T-helper 2 cell treated with Interferon-gamma antibody and Interleukin-4, amounts not matched to agents 5 μg/mL and 100 μg/mL, for 36 hours (primary cell): Measurements from ENCODE around the gene MAP2.

ENCODE experiments used
- DNase-seq: peaks from one replicate; pipeline ENCODE4 v3.0.0; 2021; ENCODE audit warnings: low spot score
- H3K27ac Mint-ChIP-seq: one replicate; pipeline ENCODE4 v1.8.0; 2021; ENCODE audit warnings: mild to moderate bottlenecking, mixed read lengths
- H3K27me3 Mint-ChIP-seq: one replicate; pipeline ENCODE4 v1.8.0; 2021; ENCODE audit warnings: low read depth, mixed read lengths
- H3K36me3 Mint-ChIP-seq: one replicate; pipeline ENCODE4 v1.8.0; 2021; ENCODE audit warnings: low read depth, mixed read lengths
- H3K4me1 Mint-ChIP-seq: one replicate; pipeline ENCODE4 v1.8.0; 2021; ENCODE audit warnings: low read depth, mixed read lengths
- H3K4me3 Mint-ChIP-seq: one replicate; pipeline ENCODE4 v1.8.0; 2022; ENCODE audit warnings: mild to moderate bottlenecking, moderate library complexity, mixed read lengths
- H3K9me3 Mint-ChIP-seq: one replicate; pipeline ENCODE4 v1.8.0; 2021; ENCODE audit warnings: mixed read lengths

MAP2 gene

GRCh38 chr2:209401788-209402187 is 22.1 kb upstream of the MAP2 start:
- Mint-ChIP-seq H3K36me3 (no peaks in the 10 kb centered on the region), H3K4me1 (no peaks in the 10 kb centered on the region), H3K9me3 (no peaks in the 10 kb centered on the region), H3K27ac (no peak overlapping the region), H3K27me3 (no peaks in the 10 kb centered on the region), H3K4me3 (no peak overlapping the region)
- DNase-seq: no peak

- Mint-ChIP-seq H3K9me3 (no peaks in the 10 kb centered on the region), H3K27ac (no peak overlapping the region), H3K36me3 (no peaks in the 10 kb centered on the region), H3K27me3 (no peaks in the 10 kb centered on the region), H3K4me3 (no peak overlapping the region), H3K4me1 (no peaks in the 10 kb centered on the region)
- DNase-seq: no peak
Observed at GRCh38 chr2:209411296-209411695, 12.6 kb upstream of the MAP2 start.

- Mint-ChIP-seq H3K36me3 (no peaks in the 10 kb centered on the region), H3K27ac (no peak overlapping the region), H3K27me3 (no peaks in the 10 kb centered on the region), H3K9me3 (no peaks in the 10 kb centered on the region), H3K4me3 (no peak overlapping the region), H3K4me1 (no peaks in the 10 kb centered on the region)
- DNase-seq: no peak
Observed at GRCh38 chr2:209411718-209412117, 12.1 kb upstream of the MAP2 start.

- Mint-ChIP-seq H3K4me3 (no peak overlapping the region), H3K4me1 (no peaks in the 10 kb centered on the region), H3K27ac (no peak overlapping the region), H3K27me3 (no peaks in the 10 kb centered on the region), H3K36me3 (no peaks in the 10 kb centered on the region), H3K9me3 (no peaks in the 10 kb centered on the region)
- no peak for DNase-seq
Observed at GRCh38 chr2:209413311-209414014, 10.4 kb upstream of the MAP2 start.

- H3K27me3 Mint-ChIP-seq: no peaks in the 10 kb centered on the region
- no peak for DNase-seq
- no peaks in the 10 kb centered on the region for H3K4me1 Mint-ChIP-seq
- no peaks in the 10 kb centered on the region for H3K9me3 Mint-ChIP-seq
- no peaks in the 10 kb centered on the region for H3K36me3 Mint-ChIP-seq
- H3K27ac Mint-ChIP-seq: no peak overlapping the region
- no peak overlapping the region for H3K4me3 Mint-ChIP-seq
Observed at GRCh38 chr2:209416913-209417312, 6.9 kb upstream of the MAP2 start.

GRCh38 chr2:209422191-209422754 is 1.6 kb upstream of the MAP2 start:
- Mint-ChIP-seq H3K4me1 (peaks cover 12% of the 10 kb centered on the region), H3K9me3 (no peaks in the 10 kb centered on the region), H3K27me3 (peaks cover 22% of the 10 kb centered on the region), H3K27ac (no peak overlapping the region), H3K36me3 (no peaks in the 10 kb centered on the region), H3K4me3 (no peak overlapping the region)
- no peak for DNase-seq

- H3K9me3 Mint-ChIP-seq: no peaks in the 10 kb centered on the region
- H3K4me3 Mint-ChIP-seq: peak overlapping the region; percentile 80
- H3K27ac Mint-ChIP-seq: no peak overlapping the region
- peaks cover 12% of the 10 kb centered on the region for H3K4me1 Mint-ChIP-seq
- no peak for DNase-seq
- H3K36me3 Mint-ChIP-seq: no peaks in the 10 kb centered on the region
- peaks cover 24% of the 10 kb centered on the region for H3K27me3 Mint-ChIP-seq
Observed at GRCh38 chr2:209424199-209424701, 403 bp downstream of the MAP2 start.

- no peaks in the 10 kb centered on the region for H3K36me3 Mint-ChIP-seq
- no peaks in the 10 kb centered on the region for H3K9me3 Mint-ChIP-seq
- H3K4me3 Mint-ChIP-seq: peak overlapping the region; percentile 80
Observed at GRCh38 chr2:209424781-209425470, 1.1 kb downstream of the MAP2 start.

GRCh38 chr2:209425471-209426071 is 1.7 kb downstream of the MAP2 start:
- Mint-ChIP-seq H3K36me3 (no peaks in the 10 kb centered on the region), H3K4me1 (peaks cover 12% of the 10 kb centered on the region), H3K4me3 (no peak overlapping the region), H3K27me3 (peaks cover 24% of the 10 kb centered on the region), H3K27ac (no peak overlapping the region), H3K9me3 (no peaks in the 10 kb centered on the region)
- no peak for DNase-seq

More at GRCh38 chr2:209424781-209425470, 1.1 kb downstream of the MAP2 start:
- Mint-ChIP-seq H3K27ac (no peak overlapping the region), H3K4me1 (peaks cover 12% of the 10 kb centered on the region), H3K27me3 (peaks cover 24% of the 10 kb centered on the region)
- DNase-seq: no peak

- no peak for DNase-seq
Observed at GRCh38 chr2:209426432-209426831, 2.6 kb downstream of the MAP2 start.

GRCh38 chr2:209431701-209432100 is 7.9 kb downstream of the MAP2 start:
- H3K27ac Mint-ChIP-seq: no peak overlapping the region
- no peak for DNase-seq
- H3K4me3 Mint-ChIP-seq: no peak overlapping the region
- no peaks in the 10 kb centered on the region for H3K4me1 Mint-ChIP-seq
- H3K36me3 Mint-ChIP-seq: no peaks in the 10 kb centered on the region
- H3K9me3 Mint-ChIP-seq: no peaks in the 10 kb centered on the region
- peaks cover 2% of the 10 kb centered on the region for H3K27me3 Mint-ChIP-seq

More at GRCh38 chr2:209426432-209426831, 2.6 kb downstream of the MAP2 start:
- Mint-ChIP-seq H3K4me3 (no peak overlapping the region), H3K4me1 (peaks cover 12% of the 10 kb centered on the region), H3K36me3 (no peaks in the 10 kb centered on the region), H3K27me3 (peaks cover 24% of the 10 kb centered on the region), H3K9me3 (no peaks in the 10 kb centered on the region), H3K27ac (no peak overlapping the region)

GRCh38 chr2:209441541-209441940 is 17.7 kb downstream of the MAP2 start:
- no peaks in the 10 kb centered on the region for H3K27me3 Mint-ChIP-seq
- H3K4me3 Mint-ChIP-seq: no peak overlapping the region
- no peaks in the 10 kb centered on the region for H3K4me1 Mint-ChIP-seq
- no peak for DNase-seq
- H3K36me3 Mint-ChIP-seq: no peaks in the 10 kb centered on the region
- H3K9me3 Mint-ChIP-seq: no peaks in the 10 kb centered on the region
- H3K27ac Mint-ChIP-seq: no peak overlapping the region

- no peak overlapping the region for H3K4me3 Mint-ChIP-seq
- no peaks in the 10 kb centered on the region for H3K9me3 Mint-ChIP-seq
- DNase-seq: no peak
- H3K27me3 Mint-ChIP-seq: no peaks in the 10 kb centered on the region
- no peaks in the 10 kb centered on the region for H3K36me3 Mint-ChIP-seq
- no peak overlapping the region for H3K27ac Mint-ChIP-seq
- H3K4me1 Mint-ChIP-seq: no peaks in the 10 kb centered on the region
Observed at GRCh38 chr2:209442939-209443338, 19.1 kb downstream of the MAP2 start.

GRCh38 chr2:209445485-209445884 is 21.6 kb downstream of the MAP2 start:
- Mint-ChIP-seq H3K4me3 (no peak overlapping the region), H3K36me3 (no peaks in the 10 kb centered on the region), H3K4me1 (no peaks in the 10 kb centered on the region), H3K9me3 (no peaks in the 10 kb centered on the region), H3K27me3 (no peaks in the 10 kb centered on the region), H3K27ac (no peak overlapping the region)
- no peak for DNase-seq
